ENCODE results near the gene AQR. TPM values are rescaled to one million over a fixed set of nuclear protein-coding genes. Genes with fewer than 3 reads are reported as not detected.

The AQR gene
- total and polyA plus RNA-seq, 7 experiments from 2014 or later: 12.7 to 43.5 (median 39.7) TPM

DNA sequence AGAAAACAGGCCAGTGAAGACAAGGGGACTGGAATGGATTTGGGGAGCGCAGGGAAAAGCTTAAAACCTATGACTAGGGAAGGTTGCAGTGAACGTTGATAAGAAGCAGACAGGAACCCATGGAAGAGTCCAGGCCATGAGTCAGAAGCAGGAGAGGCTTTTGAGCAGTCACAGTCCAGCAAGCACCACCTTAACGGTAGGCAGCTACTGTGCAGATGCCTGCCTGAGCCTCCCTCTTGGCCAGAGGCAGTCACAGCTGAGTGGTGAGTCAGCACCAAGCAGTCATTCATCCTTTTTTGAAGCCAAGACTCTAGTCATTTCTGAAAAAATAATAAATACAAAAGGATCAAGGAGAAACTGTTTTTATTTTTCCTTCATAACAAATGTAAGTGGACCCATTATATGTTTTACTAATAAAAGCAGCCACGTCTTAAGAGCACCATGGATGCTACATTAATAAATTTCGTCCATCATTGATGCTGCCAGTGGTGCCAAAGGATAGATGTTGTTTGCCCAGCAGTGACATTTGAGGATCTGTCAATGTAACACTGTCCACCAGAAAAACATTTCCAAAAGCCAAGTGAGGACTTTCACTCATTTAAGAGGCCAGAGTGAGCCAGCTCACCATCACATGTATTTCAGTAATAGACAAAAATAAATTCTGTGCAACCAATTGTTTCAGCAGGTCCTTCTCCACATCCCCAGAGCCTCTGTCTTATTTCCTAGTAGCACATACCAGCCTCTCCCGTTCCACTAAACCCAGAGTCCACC, 132.1 kb downstream of the AQR start:
- no peaks in the 10 kb centered on the region for H3K4me1 ChIP-seq (ENCODE audit: control insufficient read depth in 2 of 2, insufficient read depth in 2 of 2, low read length in 2 of 2)
- POLR2A ChIA-PET: no interaction called here
- no peak for ATAC-seq

DNA sequence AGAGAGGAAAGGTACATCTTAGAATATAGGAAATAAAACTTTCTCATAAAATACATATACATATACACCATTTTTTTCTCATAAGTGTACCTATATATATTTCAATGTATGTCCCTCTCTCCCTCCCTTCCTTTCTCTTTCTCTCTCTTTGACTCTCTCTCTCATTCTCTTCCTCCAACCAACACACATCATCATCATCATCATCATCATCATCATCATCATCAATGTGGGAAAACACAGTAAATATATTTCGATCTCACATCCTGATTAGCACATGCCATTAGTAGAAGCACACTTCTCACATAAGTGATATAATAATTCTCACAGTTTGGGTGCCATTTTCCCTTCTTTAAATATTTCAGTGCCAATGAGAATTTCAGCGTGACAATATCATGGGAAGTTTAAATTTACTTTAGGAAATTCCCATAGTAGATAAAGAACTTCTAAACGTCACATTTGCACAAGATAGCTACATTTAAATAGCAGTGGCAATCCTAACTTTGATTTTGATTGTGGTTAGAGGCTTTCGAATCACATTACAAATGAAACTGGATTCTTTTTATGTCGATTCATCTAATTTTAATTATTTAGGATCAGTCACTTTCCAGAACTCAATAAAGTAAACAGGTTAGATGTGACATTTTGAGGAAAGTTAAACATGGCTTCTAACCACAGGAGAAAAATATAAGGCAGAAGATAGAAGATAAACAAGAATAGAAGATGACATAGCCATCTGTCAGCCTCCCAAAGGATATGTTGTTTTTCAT, 141.2 kb downstream of the AQR start:
- no peak overlapping the region for H3K4me3 Mint-ChIP-seq
- intact Hi-C loops (cut with micrococcal nuclease): no loop called here
- H3K36me3 Mint-ChIP-seq: no peaks in the 10 kb centered on the region
- Histone ChIP-seq H3K27ac (ENCODE audit: low read depth, low read length) (no peak overlapping the region), H3K4me3 (ENCODE audit: low read length) (no peak overlapping the region), H3K9me3 (ENCODE audit: control insufficient read depth in 2 of 3, low read length in 3 of 3) (no peaks in the 10 kb centered on the region), H3K36me3 (ENCODE audit: control insufficient read depth in 2 of 3, insufficient read depth in 3 of 3, low read length in 3 of 3) (no peaks in the 10 kb centered on the region), H3K27me3 (ENCODE audit: control insufficient read depth in 2 of 2, insufficient read depth in 2 of 2, low read length in 2 of 2) (peaks cover 0 to 6% of the 10 kb centered on the region in 2 donors), H3K4me1 (ENCODE audit: control insufficient read depth in 2 of 2, insufficient read depth in 2 of 2, low read length in 2 of 2) (no peaks in the 10 kb centered on the region)
- peaks cover 20 to 37% (median 22%) of the 10 kb centered on the region in 5 donors for H3K27me3 Mint-ChIP-seq
- no peak overlapping the region for H3K27ac Mint-ChIP-seq
- ATAC-seq: no peak
- ChIA-PET CTCF (no interaction called here), POLR2A (no interaction called here)
- H3K9me3 Mint-ChIP-seq: peaks cover 0 to 2% (median 0%) of the 10 kb centered on the region in 11 donors
- peaks cover 0 to 3% (median 0%) of the 10 kb centered on the region in 7 donors for H3K4me1 Mint-ChIP-seq
- DNase-seq: no peak

More for the DNA sequence above, 132.1 kb downstream of the AQR start:
- H3K27me3 Mint-ChIP-seq: peaks cover 6 to 21% (median 15%) of the 10 kb centered on the region in 5 donors
- Histone ChIP-seq H3K4me3 (ENCODE audit: low read length) (no peak overlapping the region), H3K27ac (ENCODE audit: low read depth, low read length) (no peak overlapping the region), H3K36me3 (ENCODE audit: control insufficient read depth in 2 of 3, insufficient read depth in 3 of 3, low read length in 3 of 3) (no peaks in the 10 kb centered on the region), H3K27me3 (ENCODE audit: control insufficient read depth in 2 of 2, insufficient read depth in 2 of 2, low read length in 2 of 2) (no peaks in the 10 kb centered on the region), H3K9me3 (ENCODE audit: control insufficient read depth in 2 of 3, low read length in 3 of 3) (no peaks in the 10 kb centered on the region)
- H3K9me3 Mint-ChIP-seq: peaks cover 0 to 18% (median 2%) of the 10 kb centered on the region in 11 donors
- intact Hi-C loops (cut with micrococcal nuclease): no loop called here
- no peak for DNase-seq
- peaks cover 0 to 14% (median 4%) of the 10 kb centered on the region in 5 donors for H3K36me3 Mint-ChIP-seq
- H3K4me3 Mint-ChIP-seq: no peak overlapping the region
- CTCF ChIA-PET: no interaction called here
- no peaks in the 10 kb centered on the region for H3K4me1 Mint-ChIP-seq
- no peak overlapping the region for H3K27ac Mint-ChIP-seq

GRCh38 chr15:34821831-34822230, 147.7 kb downstream of the AQR start:
- H3K4me3 ChIP-seq (ENCODE audit: low read length): no peak overlapping the region
- Mint-ChIP-seq H3K27ac (no peak overlapping the region), H3K4me3 (no peak overlapping the region), H3K9me3 (no peaks in the 10 kb centered on the region), H3K4me1 (peaks cover 0 to 3% (median 0%) of the 10 kb centered on the region in 7 donors), H3K27me3 (peaks cover 42 to 50% (median 47%) of the 10 kb centered on the region in 5 donors), H3K36me3 (no peaks in the 10 kb centered on the region)
- H3K36me3 ChIP-seq (ENCODE audit: control insufficient read depth in 2 of 3, insufficient read depth in 3 of 3, low read length in 3 of 3): no peaks in the 10 kb centered on the region
- H3K27ac ChIP-seq (ENCODE audit: low read depth, low read length): no peak overlapping the region
- H3K27me3 ChIP-seq (ENCODE audit: control insufficient read depth in 2 of 2, insufficient read depth in 2 of 2, low read length in 2 of 2): no peaks in the 10 kb centered on the region
- ChIA-PET POLR2A (no interaction called here), CTCF (no interaction called here)
- no peak for DNase-seq
- H3K9me3 ChIP-seq (ENCODE audit: control insufficient read depth in 2 of 3, low read length in 3 of 3): no peaks in the 10 kb centered on the region
- no peak for ATAC-seq
- intact Hi-C loops (cut with micrococcal nuclease): no loop called here
- no peaks in the 10 kb centered on the region for H3K4me1 ChIP-seq (ENCODE audit: control insufficient read depth in 2 of 2, insufficient read depth in 2 of 2, low read length in 2 of 2)

GRCh38 chr15:34820110-34820509, 149.4 kb downstream of the AQR start:
- H3K36me3 ChIP-seq (ENCODE audit: control insufficient read depth in 2 of 3, insufficient read depth in 3 of 3, low read length in 3 of 3): no peaks in the 10 kb centered on the region
- ATAC-seq: no peak
- no peaks in the 10 kb centered on the region for H3K9me3 ChIP-seq (ENCODE audit: control insufficient read depth in 2 of 3, low read length in 3 of 3)
- CTCF ChIA-PET: no interaction called here
- Mint-ChIP-seq H3K9me3 (no peaks in the 10 kb centered on the region), H3K36me3 (no peaks in the 10 kb centered on the region), H3K27me3 (peaks cover 38 to 47% (median 45%) of the 10 kb centered on the region in 5 donors), H3K27ac (no peak overlapping the region), H3K4me1 (no peaks in the 10 kb centered on the region), H3K4me3 (no peak overlapping the region)
- DNase-seq: no peak
- no peak overlapping the region for H3K4me3 ChIP-seq (ENCODE audit: low read length)
- POLR2A ChIA-PET: no interaction called here
- H3K4me1 ChIP-seq (ENCODE audit: control insufficient read depth in 2 of 2, insufficient read depth in 2 of 2, low read length in 2 of 2): no peaks in the 10 kb centered on the region
- no peaks in the 10 kb centered on the region for H3K27me3 ChIP-seq (ENCODE audit: control insufficient read depth in 2 of 2, insufficient read depth in 2 of 2, low read length in 2 of 2)
- H3K27ac ChIP-seq (ENCODE audit: low read depth, low read length): no peak overlapping the region
- intact Hi-C loops (cut with micrococcal nuclease): no loop called here

DNA sequence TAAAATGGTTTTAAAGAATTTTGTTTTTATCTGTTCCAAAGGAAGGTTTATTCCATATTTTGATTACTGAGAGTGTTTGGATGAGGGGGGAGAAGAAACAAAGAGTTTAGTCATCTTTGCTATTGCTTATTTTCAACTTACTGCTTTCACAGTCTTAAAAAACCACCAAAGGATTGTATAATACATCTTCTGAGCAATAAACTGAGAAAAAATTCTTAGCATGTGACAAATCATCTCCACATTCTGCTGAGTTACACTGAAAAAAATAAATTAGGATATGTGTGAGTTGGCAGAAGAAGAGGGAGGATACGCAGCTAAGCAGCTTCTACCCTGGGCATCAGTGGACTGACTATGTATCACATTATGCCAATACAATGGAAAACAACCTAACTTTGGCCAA, 151.0 kb downstream of the AQR start:
- Mint-ChIP-seq H3K4me1 (no peaks in the 10 kb centered on the region), H3K4me3 (no peak overlapping the region), H3K27me3 (peaks cover 33 to 61% (median 39%) of the 10 kb centered on the region in 5 donors), H3K9me3 (peaks cover 0 to 1% (median 0%) of the 10 kb centered on the region in 11 donors), H3K36me3 (no peaks in the 10 kb centered on the region), H3K27ac (no peak overlapping the region)
- intact Hi-C loops (cut with micrococcal nuclease): no loop called here
- Histone ChIP-seq H3K27ac (ENCODE audit: low read depth, low read length) (no peak overlapping the region), H3K36me3 (ENCODE audit: control insufficient read depth in 2 of 3, insufficient read depth in 3 of 3, low read length in 3 of 3) (no peaks in the 10 kb centered on the region), H3K4me3 (ENCODE audit: low read length) (no peak overlapping the region), H3K27me3 (ENCODE audit: control insufficient read depth in 2 of 2, insufficient read depth in 2 of 2, low read length in 2 of 2) (no peaks in the 10 kb centered on the region), H3K9me3 (ENCODE audit: control insufficient read depth in 2 of 3, low read length in 3 of 3) (no peaks in the 10 kb centered on the region), H3K4me1 (ENCODE audit: control insufficient read depth in 2 of 2, insufficient read depth in 2 of 2, low read length in 2 of 2) (no peaks in the 10 kb centered on the region)
- no peak for ATAC-seq
- CTCF ChIA-PET: no interaction called here
- DNase-seq: no peak
- POLR2A ChIA-PET: no interaction called here

GRCh38 chr15:34815836-34816235, 153.7 kb downstream of the AQR start:
- Histone ChIP-seq H3K27ac (ENCODE audit: low read depth, low read length) (no peak overlapping the region), H3K27me3 (ENCODE audit: control insufficient read depth in 2 of 2, insufficient read depth in 2 of 2, low read length in 2 of 2) (no peaks in the 10 kb centered on the region), H3K4me1 (ENCODE audit: control insufficient read depth in 2 of 2, insufficient read depth in 2 of 2, low read length in 2 of 2) (no peaks in the 10 kb centered on the region), H3K9me3 (ENCODE audit: control insufficient read depth in 2 of 3, low read length in 3 of 3) (no peaks in the 10 kb centered on the region), H3K4me3 (ENCODE audit: low read length) (no peak overlapping the region), H3K36me3 (ENCODE audit: control insufficient read depth in 2 of 3, insufficient read depth in 3 of 3, low read length in 3 of 3) (no peaks in the 10 kb centered on the region)
- DNase-seq (no peak), ATAC-seq (no peak)
- H3K27ac Mint-ChIP-seq: no peak overlapping the region
- peaks cover 26 to 54% (median 43%) of the 10 kb centered on the region in 5 donors for H3K27me3 Mint-ChIP-seq
- POLR2A ChIA-PET: no interaction called here
- no peaks in the 10 kb centered on the region for H3K36me3 Mint-ChIP-seq
- H3K9me3 Mint-ChIP-seq: peaks cover 0 to 1% (median 0%) of the 10 kb centered on the region in 11 donors
- H3K4me1 Mint-ChIP-seq: no peaks in the 10 kb centered on the region
- CTCF ChIA-PET: no interaction called here
- intact Hi-C loops (cut with micrococcal nuclease): no loop called here
- H3K4me3 Mint-ChIP-seq: no peak overlapping the region

Measured in naive thymus-derived CD4-positive, alpha-beta T cell (primary cell).